GM21528 (cell line): ENCODE data around the gene DLG2.
"Not testable (repeated sequence)": the region's sequence is repeated elsewhere in the genome, so short reads cannot be mapped to it uniquely, and the experiment has no call there.

Experiments
- ATAC-seq: cut with Tn5 transposase; IDR thresholded peaks from one replicate; pipeline ENCODE4 v1.9.1; 2021; ENCODE audit warnings: mild to moderate bottlenecking, moderate library complexity; ENCODE audit not compliant: unreplicated experiment, low FRiP score

The DLG2 gene

GRCh38 chr11:85475660-85476517 is 151.3 kb downstream of the DLG2 start:
- ATAC-seq, result no peak

GRCh38 chr11:85472953-85473352 is 154.2 kb downstream of the DLG2 start:
- no peak for ATAC-seq

GRCh38 chr11:85464283-85464682 is 162.9 kb downstream of the DLG2 start:
- ATAC-seq, result no peak

GRCh38 chr11:85459304-85459703 is 167.8 kb downstream of the DLG2 start:
- no peak for ATAC-seq

GRCh38 chr11:85444479-85444878 is 182.7 kb downstream of the DLG2 start:
- ATAC-seq, result no peak

- no peak for ATAC-seq
Observed at GRCh38 chr11:85440273-85440672, 186.9 kb downstream of the DLG2 start.

- no peak for ATAC-seq
Observed at GRCh38 chr11:85438328-85438727, 188.8 kb downstream of the DLG2 start.

- no peak for ATAC-seq
Observed at GRCh38 chr11:85431319-85431718, 195.8 kb downstream of the DLG2 start.

GRCh38 chr11:85423794-85424193 is 203.3 kb downstream of the DLG2 start:
- ATAC-seq, result no peak

GRCh38 chr11:85423316-85423715 is 203.8 kb downstream of the DLG2 start:
- no peak for ATAC-seq

GRCh38 chr11:85414175-85414574 is 213.0 kb downstream of the DLG2 start:
- ATAC-seq, result no peak

- ATAC-seq, result no peak
Observed at GRCh38 chr11:85407648-85408047, 219.5 kb downstream of the DLG2 start.

GRCh38 chr11:85406841-85407240 is 220.3 kb downstream of the DLG2 start:
- no peak for ATAC-seq

- ATAC-seq, result no peak
Observed at GRCh38 chr11:85406316-85406715, 220.8 kb downstream of the DLG2 start.

GRCh38 chr11:85395515-85396055 is 231.6 kb downstream of the DLG2 start:
- not testable (repeated sequence) for ATAC-seq

- ATAC-seq, result no peak
Observed at GRCh38 chr11:85394283-85394682, 232.9 kb downstream of the DLG2 start.

GRCh38 chr11:85391141-85391540 is 236.0 kb downstream of the DLG2 start:
- ATAC-seq, result no peak

GRCh38 chr11:85385547-85385946 is 241.6 kb downstream of the DLG2 start:
- ATAC-seq, result no peak

- no peak for ATAC-seq
Observed at GRCh38 chr11:85385111-85385510, 242.0 kb downstream of the DLG2 start.

- no peak for ATAC-seq
Observed at GRCh38 chr11:85379066-85379465, 248.1 kb downstream of the DLG2 start.

GRCh38 chr11:85377901-85378300 is 249.2 kb downstream of the DLG2 start:
- ATAC-seq, result no peak

GRCh38 chr11:85359859-85360258 is 267.3 kb downstream of the DLG2 start:
- ATAC-seq, result no peak
